Activated gamma-delta T cell treated with anti-CD3 and anti-CD28 coated beads, Interleukin-2, amount 50 U/mL, for 16 hours (primary cell): ENCODE data around the gene CRTC2.
A peak's percentile ranks its signal among the peaks of the same experiment; 100 is the strongest.
"Not testable (repeated sequence)": the region's sequence is repeated elsewhere in the genome, so short reads cannot be mapped to it uniquely, and the experiment has no call there.

Experiments
- DNase-seq: peaks from one replicate; pipeline ENCODE4 v3.0.0-alpha.2; 2020; ENCODE audit warnings: low read depth

Gene CRTC2, protein sequence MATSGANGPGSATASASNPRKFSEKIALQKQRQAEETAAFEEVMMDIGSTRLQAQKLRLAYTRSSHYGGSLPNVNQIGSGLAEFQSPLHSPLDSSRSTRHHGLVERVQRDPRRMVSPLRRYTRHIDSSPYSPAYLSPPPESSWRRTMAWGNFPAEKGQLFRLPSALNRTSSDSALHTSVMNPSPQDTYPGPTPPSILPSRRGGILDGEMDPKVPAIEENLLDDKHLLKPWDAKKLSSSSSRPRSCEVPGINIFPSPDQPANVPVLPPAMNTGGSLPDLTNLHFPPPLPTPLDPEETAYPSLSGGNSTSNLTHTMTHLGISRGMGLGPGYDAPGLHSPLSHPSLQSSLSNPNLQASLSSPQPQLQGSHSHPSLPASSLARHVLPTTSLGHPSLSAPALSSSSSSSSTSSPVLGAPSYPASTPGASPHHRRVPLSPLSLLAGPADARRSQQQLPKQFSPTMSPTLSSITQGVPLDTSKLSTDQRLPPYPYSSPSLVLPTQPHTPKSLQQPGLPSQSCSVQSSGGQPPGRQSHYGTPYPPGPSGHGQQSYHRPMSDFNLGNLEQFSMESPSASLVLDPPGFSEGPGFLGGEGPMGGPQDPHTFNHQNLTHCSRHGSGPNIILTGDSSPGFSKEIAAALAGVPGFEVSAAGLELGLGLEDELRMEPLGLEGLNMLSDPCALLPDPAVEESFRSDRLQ

DNA sequence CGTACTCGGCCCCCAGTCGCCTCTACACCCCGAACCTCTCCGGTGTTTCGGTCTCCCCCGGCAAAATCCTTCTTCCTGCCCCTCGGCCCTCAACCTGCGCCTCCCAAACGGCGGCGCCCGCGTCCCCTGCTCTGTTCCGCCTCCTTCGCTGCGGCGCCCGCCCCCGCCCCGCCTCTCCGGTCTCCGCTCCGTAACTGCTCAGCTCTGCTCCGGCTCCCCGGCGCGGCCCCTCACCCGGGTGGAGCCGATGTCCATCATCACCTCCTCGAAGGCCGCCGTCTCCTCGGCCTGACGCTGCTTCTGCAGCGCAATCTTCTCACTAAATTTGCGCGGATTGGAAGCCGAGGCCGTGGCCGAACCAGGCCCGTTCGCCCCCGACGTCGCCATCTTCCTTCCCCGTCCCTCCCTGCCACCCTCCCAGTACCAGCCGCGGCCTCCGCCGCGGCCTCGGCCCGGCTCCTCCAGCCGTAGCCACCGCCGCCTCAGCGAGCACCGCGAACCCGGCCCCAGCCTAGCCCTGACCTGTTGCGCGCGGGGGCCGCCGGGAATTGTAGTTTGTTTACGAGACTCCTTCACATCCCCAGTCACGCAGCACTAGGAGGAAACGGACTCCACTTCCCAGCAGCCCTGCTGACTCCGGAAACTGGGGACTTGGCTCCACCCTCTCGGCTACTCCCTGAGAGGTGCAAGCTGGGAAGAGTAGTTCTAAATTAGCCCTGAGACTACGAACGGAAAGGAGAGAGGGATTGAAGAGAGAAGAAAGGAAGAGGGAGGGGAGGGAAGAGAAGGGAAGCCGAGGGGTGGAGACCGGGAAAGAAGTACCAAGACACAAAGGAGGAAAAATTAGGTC, at the start of gene CRTC2:
TSS of gene CRTC2 (minus strand) at position 502 of the 850 bp plus-strand sequence. CDS start at position 387, 115 bp downstream.
- DNase-seq, result peak; percentile 94

DNA sequence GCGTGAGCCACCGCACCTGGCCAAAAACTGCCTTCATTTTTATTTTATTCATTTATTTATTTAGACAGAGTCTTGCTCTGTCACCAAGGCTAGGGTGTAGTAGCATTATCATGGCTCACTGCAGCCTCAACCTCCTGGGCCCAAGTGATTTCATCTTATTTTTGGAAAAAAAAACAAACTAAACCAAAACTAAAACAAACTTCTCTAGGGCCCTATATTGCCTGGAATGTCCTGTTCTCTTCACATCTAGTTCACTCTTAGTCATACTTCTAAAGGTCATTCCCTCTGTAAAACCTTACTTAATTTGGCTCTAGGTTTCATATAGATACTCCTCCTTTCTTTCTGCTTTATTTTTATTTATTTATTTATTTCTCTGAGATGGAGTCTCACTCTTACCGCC, 47.7 kb upstream of the CRTC2 start:
- no peak for DNase-seq

DNA sequence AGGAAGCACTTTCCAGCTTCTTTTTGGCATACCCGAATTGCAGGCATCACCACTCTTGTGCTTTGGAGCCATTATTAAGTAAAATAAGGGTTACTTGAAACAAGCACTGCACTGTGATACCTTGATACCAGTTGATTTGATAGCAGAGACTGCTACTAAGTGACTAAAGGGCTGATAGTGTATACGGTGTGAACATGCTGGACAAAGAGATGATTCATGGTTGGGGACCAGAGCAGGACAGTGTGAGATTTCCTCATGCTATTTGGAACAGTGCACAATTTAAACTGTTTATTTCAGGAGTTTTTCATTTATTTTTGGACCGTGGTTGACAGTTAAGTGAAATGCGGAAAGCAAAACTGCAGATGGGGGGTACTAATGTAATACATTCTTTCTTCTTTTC, 42.0 kb upstream of the CRTC2 start:
- no peak for DNase-seq

DNA sequence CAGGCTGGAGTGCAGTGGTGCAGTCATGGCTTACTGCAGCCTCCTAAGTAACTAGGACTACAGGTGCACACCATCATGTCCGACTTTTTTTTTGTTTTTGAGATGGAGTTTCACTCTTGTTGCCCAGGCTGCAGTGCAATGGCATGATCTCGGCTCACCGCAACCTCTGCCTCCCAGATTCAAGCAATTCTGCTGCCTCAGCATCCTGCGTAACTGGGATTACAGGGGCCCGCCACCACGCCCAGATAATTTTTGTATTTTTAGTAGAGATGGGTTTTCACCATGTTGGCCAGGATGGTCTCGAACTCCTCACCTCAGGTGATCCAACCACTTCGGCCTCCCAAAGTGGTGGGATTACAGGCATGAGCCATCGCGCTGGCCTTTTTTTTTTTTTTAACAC, 38.5 kb upstream of the CRTC2 start:
- not testable (repeated sequence) for DNase-seq

DNA sequence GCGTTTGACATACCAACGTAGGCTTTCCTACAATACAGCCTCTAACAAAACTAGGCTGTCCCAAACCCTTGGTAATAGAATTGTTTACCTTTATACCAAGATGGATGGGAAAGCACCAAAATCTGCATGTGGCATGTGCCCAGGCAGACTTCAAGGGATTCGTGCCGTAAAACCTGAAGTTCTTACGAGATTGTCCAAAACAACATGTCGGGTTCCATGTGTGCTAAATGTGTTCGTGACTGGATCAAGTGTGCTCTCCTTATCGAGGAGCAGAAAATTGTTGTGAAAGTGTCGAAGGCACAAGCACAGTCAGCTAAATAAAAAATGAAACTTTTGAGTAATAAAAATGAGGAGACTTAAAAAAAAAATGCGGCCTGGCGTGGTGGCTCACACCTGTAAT, 37.2 kb upstream of the CRTC2 start:
- no peak for DNase-seq

DNA sequence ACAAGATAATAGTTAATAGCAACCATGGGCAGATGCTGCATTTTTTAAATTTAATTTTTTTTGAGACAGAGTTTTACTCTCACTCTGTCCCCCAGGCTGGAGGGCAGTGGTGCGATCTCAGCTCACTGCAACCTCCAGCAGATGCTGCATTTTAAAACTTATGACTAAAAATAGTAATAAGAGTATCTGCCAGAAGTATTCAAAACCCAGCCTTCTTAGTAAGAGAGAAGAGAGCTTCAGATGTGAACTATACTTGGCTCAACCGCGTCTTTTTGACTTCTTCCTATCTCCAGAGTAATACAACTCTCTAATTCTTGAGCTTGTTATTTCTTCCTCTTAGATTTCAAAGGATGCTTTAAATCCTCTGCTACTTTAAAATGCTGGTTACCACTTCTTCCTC, 36.8 kb upstream of the CRTC2 start:
- DNase-seq, result no peak

DNA sequence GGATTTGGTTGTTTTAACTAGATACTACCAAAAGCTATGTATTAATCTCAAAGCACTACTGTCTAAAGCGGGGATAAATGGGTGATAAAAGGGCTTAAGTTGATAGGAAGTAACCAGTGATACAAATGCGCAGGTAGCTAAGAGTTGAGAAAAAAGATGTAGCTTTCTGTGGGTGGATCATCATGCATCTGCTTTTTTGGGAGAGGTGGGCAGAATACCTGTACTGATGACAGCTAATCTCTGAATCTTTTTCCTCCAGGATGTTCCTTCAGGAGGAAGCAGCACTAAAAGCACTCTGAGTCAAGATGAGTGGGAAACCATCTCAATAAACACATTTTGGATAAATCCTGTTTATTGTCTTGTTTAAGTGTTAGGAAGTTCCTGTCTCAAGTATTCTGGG, 33.4 kb upstream of the CRTC2 start:
- no peak for DNase-seq

DNA sequence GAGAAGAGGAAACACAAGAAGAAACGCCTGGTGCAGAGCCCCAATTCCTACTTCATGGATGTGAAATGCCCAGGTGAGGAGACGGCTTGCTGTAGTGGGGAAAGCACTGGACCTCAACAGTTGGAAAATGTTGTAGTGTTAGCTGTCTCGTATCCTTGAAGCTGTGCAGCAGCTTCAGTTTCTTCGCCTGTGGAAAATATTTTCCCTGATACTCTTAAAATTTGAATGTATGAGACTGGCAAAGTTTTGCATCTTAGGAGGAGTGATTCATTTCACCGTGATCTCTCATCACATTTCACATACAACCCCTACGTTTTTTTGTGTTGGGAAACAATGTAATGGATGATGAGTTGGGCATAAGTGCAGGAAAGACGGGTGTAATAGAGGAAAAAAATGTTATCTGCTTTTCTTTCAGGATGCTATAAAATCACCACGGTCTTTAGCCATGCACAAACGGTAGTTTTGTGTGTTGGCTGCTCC, 32.8 kb upstream of the CRTC2 start:
- no peak for DNase-seq

DNA sequence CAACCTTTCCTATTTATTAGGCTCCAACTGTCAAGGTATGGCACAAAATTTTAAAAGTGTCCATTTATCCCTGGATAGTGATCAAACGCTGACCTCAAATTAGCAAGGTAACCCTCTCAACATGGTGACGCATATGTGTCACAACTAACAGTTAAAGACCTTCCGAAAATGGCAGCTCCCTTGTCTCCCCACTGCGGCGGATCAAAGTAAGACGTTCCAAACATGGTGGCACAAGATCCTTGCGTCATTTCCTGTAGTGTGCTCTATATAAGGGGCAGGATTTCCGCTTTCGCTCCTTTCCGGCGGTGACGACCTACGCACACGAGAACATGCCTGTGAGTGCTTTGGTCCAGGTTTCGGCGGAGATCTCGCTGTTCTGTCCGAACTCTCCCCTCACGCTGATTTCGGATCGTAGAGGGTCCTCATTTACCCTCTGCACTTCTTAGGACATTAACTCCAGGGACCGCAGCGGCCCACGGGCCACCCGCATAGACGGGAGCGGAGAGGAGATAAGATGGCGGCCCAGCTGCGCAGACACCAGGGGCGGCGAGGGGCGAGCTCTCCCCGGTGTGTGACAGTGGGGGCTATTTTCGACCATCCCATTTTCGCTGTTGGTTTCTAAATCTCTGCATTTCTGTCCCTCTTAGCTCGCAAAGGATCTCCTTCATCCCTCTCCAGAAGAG, 32.2 kb upstream of the CRTC2 start, which contains the start of gene RPS27:
TSS of gene RPS27 (plus strand) at position 295 of the 683 bp plus-strand sequence. CDS start at position 330, 35 bp downstream.
- DNase-seq, result peak; percentile 79

DNA sequence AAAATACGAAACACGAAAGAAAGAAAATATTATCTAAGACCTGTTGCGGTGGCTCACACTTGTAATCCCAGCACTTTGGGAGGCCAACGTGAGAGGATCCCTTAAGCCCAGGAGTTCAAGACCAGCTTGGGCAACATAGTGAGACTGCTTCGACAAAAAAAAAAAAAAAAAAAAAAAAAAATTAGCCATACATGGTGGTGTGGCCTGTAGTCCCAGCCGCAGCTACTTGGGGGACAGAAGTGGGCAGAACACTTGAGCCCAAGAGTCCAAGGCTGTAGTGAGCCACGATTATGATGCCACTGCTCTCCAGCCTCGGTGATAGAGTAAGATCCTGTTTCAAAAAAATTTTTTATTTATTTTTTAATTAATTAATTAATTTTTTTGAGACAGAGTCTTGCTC, 29.2 kb upstream of the CRTC2 start:
- DNase-seq, result no peak

DNA sequence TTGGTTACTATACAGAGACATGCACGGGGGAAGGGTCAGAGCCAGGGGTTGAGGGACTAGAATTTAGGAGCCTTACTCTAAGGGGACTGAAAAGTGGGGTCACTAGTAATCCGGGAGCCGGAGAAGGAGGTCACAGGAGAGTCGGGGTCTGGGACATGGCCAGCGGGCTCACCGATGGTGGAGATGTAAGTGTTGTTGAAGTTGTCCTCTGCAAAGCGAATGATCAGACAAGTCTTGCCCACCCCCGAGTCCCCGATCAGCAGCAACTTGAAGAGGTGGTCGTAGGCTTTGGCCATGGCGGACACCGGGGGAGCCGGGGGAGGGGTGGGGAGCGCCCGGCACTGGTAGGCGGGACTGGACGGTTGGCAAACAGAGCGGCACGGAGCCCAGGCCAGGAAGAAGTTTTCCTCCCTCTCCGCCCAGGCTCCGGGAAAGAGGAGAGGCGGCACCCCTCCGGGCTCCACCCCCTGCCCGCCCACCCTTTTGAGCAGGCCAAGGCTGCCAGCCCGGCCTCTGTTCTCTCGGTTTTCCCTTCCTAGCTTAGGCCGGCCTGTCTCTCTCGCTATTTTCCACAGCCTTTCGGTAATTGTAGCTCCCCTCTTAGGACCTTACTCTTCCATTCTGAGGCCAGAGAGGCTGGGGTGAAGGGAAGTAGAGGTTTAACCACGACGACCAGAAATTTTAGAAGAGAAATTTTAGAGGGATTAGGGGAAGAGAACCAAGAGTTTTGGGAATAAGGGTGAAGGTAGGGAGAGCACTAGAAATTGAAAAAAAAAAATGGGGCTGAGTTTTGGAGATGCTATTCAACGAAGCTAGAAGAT, 27.7 kb upstream of the CRTC2 start, which contains the start of gene RAB13:
TSS of gene RAB13 (minus strand) at position 399 of the 821 bp plus-strand sequence. CDS start at position 296, 103 bp downstream.
- no peak for DNase-seq

DNA sequence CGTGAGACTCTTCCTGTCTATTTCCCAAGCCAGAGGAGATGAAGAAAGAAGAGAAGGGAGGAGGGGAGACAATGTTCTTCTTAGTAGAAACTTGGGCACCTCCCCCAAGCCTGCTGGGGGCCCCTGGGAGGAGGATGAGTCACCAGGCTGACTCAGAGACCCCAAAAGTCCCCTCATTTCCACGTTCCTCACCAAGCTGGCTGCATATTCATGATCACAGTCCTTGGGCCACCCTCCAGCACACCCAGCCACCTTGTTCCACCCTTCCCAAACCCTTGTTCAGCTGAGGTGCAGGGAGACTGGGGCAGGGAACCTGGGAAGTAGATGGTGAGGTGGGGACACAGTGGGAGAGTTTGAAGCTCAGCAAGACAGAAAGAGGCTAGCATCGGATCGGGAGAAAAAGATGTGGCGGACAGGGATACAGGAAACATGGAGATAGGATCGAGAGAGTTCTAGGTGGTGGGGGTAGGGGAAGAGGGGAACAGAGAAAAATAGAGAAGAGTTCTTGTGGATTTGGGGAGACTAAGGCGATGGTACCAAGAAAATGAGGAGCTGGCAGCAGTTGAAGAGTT, 27.0 kb upstream of the CRTC2 start:
- DNase-seq, result peak; percentile 40

DNA sequence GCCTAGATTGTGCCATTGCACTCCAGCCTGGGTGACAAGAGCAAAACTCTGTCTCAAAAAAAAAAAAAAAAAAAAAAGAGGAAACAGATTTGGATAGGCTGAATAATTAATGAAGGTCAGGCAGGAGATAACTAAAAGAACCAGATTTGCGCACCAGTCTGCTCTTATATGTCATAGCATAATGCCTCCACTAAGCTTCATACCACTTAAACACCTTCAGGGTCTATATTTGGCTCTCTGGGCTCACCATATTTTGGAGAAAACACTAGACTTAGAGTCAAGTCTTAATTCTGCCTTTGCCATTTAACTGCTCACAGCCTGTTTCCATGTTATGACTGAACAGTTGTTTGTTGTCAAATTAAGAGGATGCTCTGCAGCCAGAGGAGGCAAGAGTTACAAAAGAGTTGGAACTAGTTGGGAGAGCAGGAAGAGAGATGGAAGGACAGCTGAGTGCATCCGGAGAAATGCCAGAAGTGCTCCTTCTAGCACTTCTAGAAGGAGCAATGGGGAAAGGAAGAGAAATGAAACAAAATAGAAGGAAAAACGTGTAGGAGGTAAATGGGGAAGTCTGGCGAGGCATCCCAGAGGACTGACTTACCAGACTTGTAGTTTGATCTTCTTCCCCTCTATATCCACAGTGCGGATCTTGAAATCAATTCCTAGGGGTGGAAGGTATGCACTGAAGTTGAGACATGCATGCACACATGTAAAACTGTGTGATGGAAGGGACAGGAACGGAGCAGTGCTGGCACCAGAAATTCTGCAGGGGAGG, 25.9 kb upstream of the CRTC2 start:
- no peak for DNase-seq

DNA sequence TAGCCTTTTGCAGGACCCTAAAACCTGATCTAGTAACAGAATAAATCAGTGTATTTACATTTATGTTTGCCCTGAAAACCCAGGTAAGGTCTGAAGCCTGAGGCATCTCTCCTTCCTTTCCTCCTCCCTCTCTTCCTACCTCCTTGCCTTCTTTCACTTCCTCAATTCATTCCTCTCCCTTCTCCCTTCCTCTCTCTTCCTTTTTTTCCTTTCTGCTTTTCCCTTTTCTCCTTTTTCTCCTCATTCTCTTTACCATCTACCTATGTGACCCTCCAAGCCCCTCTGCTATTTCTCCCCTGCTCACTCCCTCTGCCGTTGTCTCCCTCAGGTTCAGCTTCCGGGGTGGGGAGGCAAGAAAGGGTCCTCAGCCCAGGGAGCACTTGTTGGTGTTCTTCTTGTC, 23.3 kb upstream of the CRTC2 start:
- not testable (repeated sequence) for DNase-seq

DNA sequence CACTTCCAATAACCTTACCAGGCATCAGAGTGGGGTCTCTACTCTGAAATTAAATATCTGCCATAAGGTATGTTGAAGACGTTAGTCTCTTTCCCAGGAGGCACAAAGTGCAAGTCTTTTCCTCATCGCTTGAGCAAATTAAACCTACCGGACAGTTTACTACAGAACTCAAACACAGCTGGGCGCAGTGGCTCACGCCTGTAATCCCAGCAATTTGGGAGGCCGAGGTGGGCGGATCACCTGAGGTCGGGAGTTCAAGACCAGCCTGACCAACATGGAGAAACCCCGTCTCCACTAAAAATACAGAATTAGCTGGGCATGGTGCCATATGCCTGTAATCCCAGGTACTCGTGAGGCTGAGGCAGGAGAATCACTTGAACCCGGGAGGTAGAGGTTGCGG, 20.7 kb upstream of the CRTC2 start:
- not testable (repeated sequence) for DNase-seq

DNA sequence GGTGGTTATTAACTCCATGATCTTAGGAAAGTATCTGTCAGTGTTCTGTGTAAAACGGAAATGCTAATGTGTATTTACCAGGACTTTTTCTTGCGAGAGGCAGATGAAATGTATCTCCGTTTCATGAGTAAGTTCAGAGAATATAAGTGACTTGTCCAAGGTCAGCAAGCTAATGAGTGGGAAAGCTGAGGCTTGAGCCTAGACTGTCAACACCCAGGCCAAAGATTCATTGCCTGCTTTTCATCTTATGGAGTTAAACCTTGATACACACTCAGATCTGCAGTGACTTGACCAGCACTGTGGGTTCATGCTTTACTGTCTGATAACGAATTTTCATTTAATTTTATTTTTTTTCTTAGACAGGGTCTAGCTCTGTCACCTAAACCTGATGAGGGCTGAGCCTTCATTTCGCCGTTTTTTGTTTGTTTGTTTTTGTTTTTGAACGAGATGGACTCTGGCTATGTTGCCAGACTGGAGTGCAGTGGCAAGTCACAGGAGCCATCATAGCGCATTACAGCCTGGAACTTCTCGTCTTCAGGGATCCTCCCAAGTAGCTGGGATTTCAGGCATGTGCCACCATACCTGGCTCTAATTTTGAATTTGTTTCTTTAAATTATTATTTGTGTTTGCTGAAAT, 20.0 kb upstream of the CRTC2 start:
- no peak for DNase-seq

DNA sequence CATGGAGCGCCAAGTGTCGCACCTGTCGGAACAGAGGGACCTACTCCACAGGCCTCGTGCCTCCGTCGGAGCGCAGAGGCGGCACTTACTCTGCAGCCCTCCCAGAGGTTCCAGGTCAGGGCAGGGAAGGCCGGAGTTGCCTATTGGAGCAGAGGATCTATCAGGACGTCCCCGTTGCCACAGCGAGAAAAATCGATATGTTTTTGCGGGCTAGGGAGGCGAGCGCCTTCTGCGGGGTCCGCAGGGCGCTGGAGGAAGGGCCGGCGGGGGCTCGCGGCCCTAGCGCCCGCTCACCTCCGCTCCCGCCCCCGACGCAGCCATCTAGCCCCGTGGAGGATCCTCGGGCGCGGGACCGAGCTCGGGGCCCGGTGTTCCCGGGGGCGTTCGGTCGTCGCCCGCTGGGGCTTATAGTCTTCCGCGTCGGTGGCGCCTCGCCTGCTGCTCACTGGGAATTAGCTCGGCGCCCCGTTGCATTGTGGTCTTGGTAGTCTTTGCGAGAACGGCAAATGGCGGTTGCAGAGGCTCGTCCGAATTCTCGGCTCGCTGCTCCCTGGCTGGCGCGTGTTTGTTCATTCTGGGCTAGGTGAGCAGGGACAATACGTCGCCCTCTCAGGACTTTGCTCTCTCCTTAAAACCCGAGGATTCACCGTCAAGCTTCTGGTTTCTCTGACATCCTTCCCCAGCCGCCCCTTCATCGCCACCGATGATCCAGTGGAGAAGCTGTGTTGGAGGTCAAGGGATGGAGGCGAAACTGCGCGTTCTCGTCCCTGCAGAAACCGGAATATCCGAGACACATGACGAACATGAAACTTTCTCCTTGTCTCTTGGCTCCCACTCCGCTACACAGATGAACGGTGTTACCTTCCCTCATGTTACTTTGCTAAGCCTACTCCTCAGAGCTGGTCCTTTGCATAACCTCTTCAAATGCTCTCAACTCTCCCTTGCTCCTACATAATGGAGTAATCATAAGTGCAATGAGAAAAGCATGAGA, 19.1 kb upstream of the CRTC2 start, which contains the start of gene JTB:
TSS of gene JTB (minus strand) at position 425 of the 991 bp plus-strand sequence. CDS start at position 3, 422 bp downstream.
- DNase-seq, result peak; percentile 66
